Measurements from ENCODE around the gene PLEKHM3.

PLEKHM3 gene

DNA sequence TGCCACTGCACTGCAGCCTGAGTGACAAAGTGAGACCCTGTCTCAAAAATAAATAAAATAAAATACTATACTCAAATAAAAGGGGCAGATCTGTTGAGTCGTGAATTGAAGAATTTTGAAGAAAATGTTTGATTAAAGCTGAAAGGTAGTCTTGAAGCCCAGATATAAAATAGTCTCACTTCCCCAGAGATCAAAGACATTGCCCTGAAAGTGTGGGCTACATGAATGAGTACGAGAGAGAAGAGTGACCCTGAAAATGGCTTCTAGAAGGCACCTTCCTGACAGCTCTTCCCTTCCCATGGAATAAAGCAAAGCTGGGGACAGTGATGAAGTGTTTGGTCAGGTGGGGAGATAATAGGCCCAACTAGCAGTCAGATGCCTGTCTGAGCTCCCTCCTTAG, 241.8 kb downstream of the PLEKHM3 start:
- Histone ChIP-seq H3K4me2 (ENCODE audit: low read depth, low read length, poor library complexity, severe bottlenecking) (no peak overlapping the region), H3K9ac (ENCODE audit: low read length) (no peak overlapping the region), H2AFZ (ENCODE audit: low read depth, low read length, severe bottlenecking) (no peak overlapping the region), H3F3A (ENCODE audit: insufficient read depth) (no peaks in the 10 kb centered on the region), H3K36me3 (ENCODE audit: low read length) (no peaks in the 10 kb centered on the region), H3K27me3 (ENCODE audit: low read length) (no peaks in the 10 kb centered on the region), H3K9me2 (replicated peaks; ENCODE audit: insufficient read depth, low read length) (no peaks in the 10 kb centered on the region), H4K20me1 (ENCODE audit: low read depth, low read length) (no peaks in the 10 kb centered on the region), H3K79me2 (ENCODE audit: insufficient read depth, low read length) (no peaks in the 10 kb centered on the region), H3K4me3 (ENCODE audit: insufficient read depth, low read length, poor library complexity, severe bottlenecking) (no peak overlapping the region), H3K27ac (ENCODE audit: low read depth, low read length) (no peak overlapping the region), H3K9me3 (ENCODE audit: insufficient read depth, low read length) (no peaks in the 10 kb centered on the region)
- TF ChIP-seq, protein P1, sequence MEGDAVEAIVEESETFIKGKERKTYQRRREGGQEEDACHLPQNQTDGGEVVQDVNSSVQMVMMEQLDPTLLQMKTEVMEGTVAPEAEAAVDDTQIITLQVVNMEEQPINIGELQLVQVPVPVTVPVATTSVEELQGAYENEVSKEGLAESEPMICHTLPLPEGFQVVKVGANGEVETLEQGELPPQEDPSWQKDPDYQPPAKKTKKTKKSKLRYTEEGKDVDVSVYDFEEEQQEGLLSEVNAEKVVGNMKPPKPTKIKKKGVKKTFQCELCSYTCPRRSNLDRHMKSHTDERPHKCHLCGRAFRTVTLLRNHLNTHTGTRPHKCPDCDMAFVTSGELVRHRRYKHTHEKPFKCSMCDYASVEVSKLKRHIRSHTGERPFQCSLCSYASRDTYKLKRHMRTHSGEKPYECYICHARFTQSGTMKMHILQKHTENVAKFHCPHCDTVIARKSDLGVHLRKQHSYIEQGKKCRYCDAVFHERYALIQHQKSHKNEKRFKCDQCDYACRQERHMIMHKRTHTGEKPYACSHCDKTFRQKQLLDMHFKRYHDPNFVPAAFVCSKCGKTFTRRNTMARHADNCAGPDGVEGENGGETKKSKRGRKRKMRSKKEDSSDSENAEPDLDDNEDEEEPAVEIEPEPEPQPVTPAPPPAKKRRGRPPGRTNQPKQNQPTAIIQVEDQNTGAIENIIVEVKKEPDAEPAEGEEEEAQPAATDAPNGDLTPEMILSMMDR (IDR thresholded peaks at IDR 0.05; ENCODE audit: insufficient read depth, low read length, poor library complexity, severe bottlenecking): no peak
- TF ChIP-seq EZH2phosphoT487 (conservative IDR thresholded peaks at IDR 0.05; ENCODE audit: low read length): no peak

DNA sequence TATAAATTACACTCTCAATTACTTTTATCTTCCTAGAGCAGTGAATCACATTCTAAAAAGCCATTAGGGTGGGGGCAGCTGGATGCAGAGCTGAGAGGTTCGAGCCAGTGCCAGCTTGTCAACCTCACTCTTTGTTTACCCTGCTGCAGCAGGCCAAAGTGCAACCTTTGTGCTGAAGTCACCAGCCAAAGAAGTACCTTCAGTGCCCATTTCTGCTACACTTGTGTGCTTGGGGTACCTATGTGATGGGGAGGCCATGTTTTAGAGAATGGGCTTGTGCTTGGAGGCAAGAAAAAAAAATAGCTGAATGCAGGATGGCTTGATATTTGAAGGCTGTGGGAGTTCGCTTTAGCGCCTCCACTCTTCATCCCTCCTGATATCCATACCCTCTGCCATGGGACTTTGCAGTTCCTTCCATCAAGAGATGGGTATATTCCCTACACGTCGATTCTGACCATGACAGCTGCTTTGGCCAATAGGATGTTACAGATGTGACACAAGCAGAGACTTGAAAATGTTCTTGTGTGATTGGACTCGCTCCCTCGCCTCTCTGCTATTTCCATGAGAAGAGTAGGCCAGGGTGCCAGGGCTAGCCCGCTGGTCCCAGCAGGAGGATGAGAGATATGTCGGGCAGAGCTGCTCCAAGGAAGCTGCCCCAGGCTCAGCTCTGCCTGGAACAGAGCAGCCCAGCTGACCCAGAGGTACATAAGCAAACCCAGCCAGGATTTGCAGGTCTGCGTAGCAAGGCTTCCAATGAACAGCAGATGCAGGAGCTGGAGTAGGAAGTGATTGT, 242.9 kb downstream of the PLEKHM3 start:
- H4K20me1 ChIP-seq (ENCODE audit: low read depth, low read length): no peaks in the 10 kb centered on the region
- H3K9ac ChIP-seq (ENCODE audit: low read length): no peak overlapping the region
- H3K4me3 ChIP-seq (ENCODE audit: insufficient read depth, low read length, poor library complexity, severe bottlenecking): no peak overlapping the region
- no peaks in the 10 kb centered on the region for H3K79me2 ChIP-seq (ENCODE audit: insufficient read depth, low read length)
- H3K9me2 ChIP-seq (replicated peaks; ENCODE audit: insufficient read depth, low read length): no peaks in the 10 kb centered on the region
- H2AFZ ChIP-seq (ENCODE audit: low read depth, low read length, severe bottlenecking): no peak overlapping the region
- H3K36me3 ChIP-seq (ENCODE audit: low read length): no peaks in the 10 kb centered on the region
- H3K4me2 ChIP-seq (ENCODE audit: low read depth, low read length, poor library complexity, severe bottlenecking): no peak overlapping the region
- TF ChIP-seq, protein P1 (IDR thresholded peaks at IDR 0.05; ENCODE audit: insufficient read depth, low read length, poor library complexity, severe bottlenecking): no peak
- no peak for TF ChIP-seq EZH2phosphoT487 (conservative IDR thresholded peaks at IDR 0.05; ENCODE audit: low read length)
- H3K27ac ChIP-seq (ENCODE audit: low read depth, low read length): no peak overlapping the region
- no peaks in the 10 kb centered on the region for H3F3A ChIP-seq (ENCODE audit: insufficient read depth)
- H3K9me3 ChIP-seq (ENCODE audit: insufficient read depth, low read length): no peaks in the 10 kb centered on the region
- no peaks in the 10 kb centered on the region for H3K27me3 ChIP-seq (ENCODE audit: low read length)

DNA sequence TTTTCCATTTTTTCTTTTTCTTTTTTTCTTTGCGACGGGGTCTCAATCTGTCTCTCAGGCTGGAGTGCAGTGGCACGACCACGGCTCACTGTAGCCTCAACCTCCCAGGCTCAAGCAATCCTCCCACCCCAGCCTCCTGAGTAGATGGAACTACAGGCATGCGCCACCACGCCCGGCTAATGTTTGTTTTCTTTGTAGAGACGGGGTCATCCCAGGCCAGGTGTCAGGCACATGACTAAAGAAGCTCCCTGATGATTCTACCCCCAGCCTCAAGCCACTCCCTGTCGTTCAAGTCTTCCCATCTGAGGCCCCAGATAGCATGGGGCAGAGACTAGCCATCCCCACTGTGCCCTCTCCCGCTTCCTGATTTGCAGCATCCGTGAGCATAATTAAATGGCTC, 245.8 kb downstream of the PLEKHM3 start:
- Histone ChIP-seq H2AFZ (ENCODE audit: low read depth, low read length, severe bottlenecking) (no peak overlapping the region), H3K9ac (ENCODE audit: low read length) (no peak overlapping the region), H3K9me3 (ENCODE audit: insufficient read depth, low read length) (no peaks in the 10 kb centered on the region), H3K27ac (ENCODE audit: low read depth, low read length) (no peak overlapping the region), H4K20me1 (ENCODE audit: low read depth, low read length) (no peaks in the 10 kb centered on the region), H3K79me2 (ENCODE audit: insufficient read depth, low read length) (no peaks in the 10 kb centered on the region), H3F3A (ENCODE audit: insufficient read depth) (no peaks in the 10 kb centered on the region), H3K4me2 (ENCODE audit: low read depth, low read length, poor library complexity, severe bottlenecking) (no peak overlapping the region), H3K36me3 (ENCODE audit: low read length) (no peaks in the 10 kb centered on the region), H3K27me3 (ENCODE audit: low read length) (no peaks in the 10 kb centered on the region), H3K9me2 (replicated peaks; ENCODE audit: insufficient read depth, low read length) (no peaks in the 10 kb centered on the region), H3K4me3 (ENCODE audit: insufficient read depth, low read length, poor library complexity, severe bottlenecking) (no peak overlapping the region)
- TF ChIP-seq, protein P1 (IDR thresholded peaks at IDR 0.05; ENCODE audit: insufficient read depth, low read length, poor library complexity, severe bottlenecking): no peak
